Kidney glomerular epithelial cell (primary cell): ENCODE measurements around the gene VSX2.

Source experiments
- DNase-seq: peaks from one replicate; lab custom pipeline; 2025; lab: John Stamatoyannopoulos, UW

Gene VSX2

DNA sequence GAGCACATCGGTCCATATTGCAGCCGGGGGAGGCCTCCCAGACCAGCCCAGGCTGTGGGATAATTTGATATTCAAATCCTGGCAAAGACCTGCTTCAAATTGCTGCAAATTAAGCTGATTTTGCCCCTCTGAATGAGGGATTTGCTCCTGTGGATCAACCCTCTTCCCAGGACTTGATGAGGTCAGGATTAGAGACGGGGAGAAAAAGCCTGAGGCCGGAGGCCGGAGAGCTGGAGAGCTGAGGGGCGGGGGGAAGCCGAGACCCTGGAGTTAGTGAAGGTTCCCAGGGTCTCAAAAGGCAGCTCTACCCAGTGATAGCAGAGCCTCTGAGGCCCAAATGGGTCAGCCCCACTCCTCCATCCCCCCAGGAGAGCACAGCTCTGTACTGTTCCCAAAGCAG lies 17.5 kb upstream of the VSX2 start:
- DNase-seq, result no peak

DNA sequence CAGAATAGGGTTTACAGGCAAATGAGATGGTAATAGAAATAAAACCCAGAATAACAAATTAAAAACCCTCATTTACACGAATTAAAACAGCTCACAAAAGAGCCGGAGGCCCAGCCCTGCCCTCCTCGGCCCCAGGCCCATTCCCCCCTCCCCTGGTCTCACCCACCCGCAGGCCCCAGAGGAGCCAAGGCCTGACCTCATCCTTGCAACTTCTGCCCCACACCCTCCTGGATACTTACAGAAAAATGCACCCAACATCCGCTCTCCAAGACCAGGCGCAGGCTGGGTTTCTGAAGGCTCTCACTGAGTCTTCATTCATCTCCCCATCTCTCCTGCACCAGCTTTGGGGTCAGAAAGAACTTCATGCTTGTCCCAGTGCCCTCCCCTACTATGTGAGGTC lies 16.2 kb upstream of the VSX2 start:
- no peak for DNase-seq

DNA sequence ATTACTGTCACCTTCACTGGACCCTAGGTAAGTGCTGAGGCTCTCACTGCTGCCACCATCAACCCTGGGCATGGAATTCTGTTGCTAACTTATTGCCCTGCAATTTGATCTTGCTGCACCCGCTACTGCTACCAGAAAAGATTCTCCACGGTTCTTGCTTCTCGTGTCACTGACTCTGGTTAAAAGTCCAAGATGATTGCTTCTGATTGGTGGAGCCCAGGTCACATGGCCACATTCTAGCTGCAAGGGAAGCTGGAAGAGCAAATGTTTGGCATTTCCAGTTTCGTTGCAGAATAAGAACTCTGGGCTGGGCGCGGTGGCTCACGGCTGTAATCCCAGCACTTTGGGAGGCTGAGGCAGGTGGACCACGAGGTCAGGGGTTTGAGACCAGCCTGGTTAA lies 7.5 kb upstream of the VSX2 start:
- DNase-seq, result no peak

DNA sequence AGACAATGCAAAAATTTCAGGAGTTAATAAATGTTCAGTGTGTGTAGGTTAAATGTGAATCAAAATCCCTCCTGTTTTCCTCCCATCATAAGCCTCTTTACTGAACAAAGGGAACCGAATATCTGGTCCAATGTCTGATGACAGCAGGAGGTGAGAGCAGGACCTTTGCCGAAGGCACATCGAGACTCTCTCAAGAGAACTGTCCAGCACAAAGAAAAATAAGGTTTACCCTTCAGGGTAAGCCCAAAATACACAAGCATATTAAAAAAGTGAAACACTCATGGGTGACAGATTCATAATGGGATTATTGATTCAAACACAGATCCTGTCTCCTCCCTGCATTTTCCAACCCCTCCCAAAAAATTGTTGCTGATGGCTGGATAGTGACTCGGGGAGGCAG lies 4.2 kb upstream of the VSX2 start:
- no peak for DNase-seq

DNA sequence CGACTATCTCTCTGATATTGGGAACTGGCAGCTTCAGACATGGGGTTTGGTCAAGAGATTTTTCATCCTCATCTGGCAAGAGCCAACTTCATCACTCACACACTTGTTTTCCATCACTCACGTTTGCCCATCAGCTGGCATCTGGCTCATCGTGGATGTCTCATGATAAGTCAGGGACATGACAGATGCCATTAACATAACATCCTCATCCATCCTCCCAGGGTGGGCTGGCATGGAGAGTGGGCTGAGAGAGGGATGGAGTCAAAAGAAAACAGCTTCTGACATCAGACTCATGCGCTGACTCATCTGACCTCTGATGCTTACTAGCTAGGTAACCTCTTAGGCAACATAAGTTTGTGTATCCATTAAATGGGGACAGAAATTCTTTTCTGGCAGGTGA lies 1.8 kb upstream of the VSX2 start:
- DNase-seq, result no peak

DNA sequence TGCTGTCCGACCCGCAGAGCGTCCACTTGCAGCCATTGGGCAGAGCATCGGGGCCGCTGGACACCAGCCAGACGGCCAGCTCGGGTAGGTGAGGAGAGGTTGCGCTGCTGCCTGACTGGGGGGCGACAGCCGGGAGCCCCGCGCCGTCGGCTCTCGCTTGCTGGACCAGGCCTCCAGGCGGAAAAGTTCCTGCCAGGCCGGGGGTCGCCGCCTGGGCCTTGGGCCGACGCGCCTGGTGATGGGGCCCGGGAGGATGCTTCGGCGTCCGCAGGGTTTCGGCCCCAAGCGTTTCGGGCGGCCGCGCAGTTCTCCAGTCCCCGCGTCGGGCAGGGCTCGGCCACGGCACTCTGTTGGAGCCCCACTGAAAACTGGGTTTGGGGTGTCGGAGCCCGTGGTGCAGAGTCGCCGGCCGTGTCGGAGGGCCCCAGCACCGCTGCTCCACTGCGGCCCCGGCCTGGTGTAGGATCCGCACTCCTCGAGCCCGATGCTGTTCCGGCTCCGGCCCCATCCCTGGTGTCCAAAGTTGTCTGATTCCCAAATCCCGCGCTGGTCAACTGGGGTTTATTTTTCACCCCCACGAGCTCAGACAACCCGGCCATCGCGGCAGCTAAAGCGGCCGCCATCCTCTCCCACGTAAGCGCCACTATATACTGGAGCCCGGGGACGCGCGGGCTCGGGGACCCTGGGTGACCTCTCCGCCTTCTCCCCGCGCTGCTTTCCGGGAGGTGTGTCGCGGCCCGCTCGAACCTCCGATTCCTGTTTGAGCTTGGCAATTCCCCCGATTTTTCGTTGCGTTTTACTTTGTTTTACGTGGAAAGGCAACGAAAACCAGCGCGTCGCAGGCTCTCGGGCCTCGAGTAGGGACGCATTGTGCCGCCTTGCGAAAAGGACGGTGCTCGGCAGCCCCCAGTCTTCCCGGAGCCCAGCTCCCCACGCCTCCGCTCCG lies 872 bp downstream of the VSX2 start:
- DNase-seq, result no peak

DNA sequence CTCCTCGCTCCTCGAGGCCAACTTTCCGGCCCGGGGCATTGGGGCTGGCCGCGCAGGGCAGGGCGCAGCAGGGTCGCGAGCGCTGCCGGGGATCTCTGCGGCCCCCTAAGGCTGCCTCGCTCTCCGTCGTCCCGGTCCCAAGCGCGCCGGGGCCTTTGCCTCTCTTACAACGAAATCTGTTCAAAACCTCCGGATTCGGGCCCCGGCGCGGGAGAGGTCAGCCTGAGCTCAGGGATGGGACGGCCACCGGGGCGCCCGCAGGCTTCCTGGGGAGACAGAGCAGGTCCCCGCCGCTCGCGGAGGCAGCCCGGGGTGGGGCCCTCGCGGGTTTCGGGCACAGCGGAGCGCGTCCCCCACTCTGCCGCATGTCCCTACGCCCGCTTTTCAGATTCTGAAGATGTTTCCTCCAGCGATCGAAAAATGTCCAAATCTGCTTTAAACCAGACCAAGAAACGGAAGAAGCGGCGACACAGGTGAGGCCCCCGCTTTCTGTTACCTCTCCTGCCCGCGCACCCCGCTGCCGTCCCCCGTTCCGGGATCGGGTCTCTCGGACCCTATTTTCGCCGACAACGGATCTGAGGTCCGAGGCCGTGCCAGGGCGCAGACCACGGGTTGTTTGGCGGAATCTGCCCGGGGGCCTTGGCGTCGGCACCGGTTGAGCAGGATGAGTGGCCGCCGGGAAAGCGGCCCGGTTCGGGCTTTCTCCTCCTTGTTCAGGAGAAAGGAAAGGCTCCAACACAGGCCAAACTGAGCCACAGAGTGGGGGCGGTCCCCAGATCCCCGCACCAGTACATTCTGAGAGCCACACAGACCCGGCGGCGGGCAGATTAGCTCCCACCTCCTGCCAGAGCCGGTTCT lies 1.8 kb downstream of the VSX2 start:
- DNase-seq, result no peak

DNA sequence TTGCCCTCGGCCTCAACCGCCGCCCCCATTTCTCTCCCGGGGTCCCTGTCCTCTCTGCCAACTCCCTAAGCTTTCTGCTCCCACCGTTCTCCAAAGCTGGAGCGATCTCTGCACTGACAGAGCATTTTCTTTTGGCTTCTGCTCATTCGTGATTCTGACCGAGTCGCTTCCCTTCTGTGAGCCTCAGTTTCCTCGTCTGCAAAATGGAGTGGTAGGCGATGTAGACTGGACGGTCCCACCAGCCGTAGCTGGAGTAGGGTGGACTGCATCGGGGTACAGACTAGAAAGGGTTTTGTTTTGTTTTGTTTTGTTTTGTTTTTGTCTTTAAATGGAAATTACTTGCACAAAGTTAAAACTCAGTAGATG lies 2.4 kb downstream of the VSX2 start:
- DNase-seq, result no peak

DNA sequence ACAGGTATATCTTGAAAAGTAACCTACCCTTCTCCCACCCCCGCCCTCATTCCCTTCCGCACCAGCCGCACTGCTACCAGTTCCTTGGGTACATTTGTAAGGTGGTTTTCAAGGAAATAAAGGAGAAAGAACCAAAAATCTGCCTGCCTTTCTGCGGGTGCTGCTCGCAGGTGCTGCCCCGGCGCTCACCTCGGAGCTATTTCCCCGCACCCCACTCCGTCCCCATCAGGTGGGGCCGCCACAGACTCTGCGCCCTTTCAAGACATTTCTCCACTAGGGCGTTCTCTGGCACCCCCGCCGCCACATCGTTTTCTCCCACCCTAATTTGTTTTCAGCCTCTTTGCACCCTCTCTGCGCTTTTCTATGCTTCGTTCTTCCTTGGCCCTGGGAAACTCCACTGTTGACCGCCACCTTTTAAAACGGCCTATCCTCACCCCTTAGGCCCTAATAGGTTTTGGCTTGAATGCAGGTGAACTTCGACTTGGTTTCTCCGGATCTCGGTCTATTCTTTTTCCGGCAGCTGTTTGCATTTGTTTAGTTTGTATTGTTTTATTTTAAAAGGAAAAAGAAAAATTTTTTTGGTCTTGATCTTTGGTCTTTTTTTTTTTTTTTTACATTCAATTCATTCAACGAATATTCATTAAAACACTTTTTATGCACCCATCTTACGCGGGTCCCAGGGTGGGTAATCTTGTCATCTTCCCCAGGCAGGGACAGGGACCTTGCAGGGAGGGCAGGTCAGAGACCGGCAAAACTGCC lies 3.0 kb downstream of the VSX2 start:
- DNase-seq, result no peak

DNA sequence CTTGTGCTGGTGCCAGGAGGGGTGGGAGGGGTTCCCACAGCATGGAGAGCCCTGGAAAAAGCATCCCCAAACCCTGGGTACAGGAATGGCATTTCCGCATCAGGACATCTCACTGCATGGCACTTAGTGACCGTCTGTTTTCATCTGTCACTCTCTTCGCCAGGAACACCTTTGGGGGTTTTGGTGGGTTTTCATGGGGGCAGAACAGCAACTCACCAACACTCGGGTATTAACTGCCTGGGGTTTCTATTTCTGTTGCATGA lies 3.5 kb downstream of the VSX2 start:
- DNase-seq, result no peak

DNA sequence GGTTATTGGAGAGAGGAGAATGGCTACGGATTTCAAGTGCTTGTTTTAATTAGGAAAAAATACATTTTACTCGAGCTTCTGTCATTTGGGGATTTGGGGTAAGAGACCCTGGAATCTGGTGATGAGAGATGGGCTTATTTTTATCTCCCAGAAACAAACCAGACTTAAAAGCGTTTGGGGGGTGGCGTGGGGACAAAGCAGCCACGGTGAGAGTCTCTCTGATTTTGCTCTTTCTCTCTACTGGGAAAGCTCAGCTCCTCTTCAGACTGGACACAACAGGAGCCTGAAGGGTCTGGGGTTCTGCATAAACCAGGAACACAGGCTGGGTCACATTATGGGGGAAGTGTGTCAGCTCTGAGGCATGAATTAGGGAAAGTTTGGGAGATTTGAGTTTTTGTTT lies 3.8 kb downstream of the VSX2 start:
- no peak for DNase-seq

DNA sequence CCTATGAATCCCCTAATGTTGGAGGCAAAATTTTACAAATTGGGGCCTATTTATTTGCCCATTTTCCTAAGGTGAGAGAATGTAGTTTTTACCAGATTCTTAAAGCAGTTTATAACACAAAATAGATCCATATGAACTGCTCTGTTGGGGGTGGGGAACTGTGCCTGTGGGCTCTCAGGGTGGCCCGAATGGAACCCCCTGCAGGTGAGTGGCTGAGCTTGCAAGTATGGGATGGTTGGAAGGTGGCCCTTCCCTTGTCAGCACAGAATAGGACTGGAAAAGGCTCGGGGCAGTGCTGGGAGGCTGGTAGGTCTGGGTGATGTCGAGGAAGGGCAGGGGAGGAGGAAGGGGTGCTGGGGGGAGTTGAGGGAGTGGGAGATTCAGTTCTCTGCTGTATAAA lies 4.9 kb downstream of the VSX2 start:
- DNase-seq, result no peak

DNA sequence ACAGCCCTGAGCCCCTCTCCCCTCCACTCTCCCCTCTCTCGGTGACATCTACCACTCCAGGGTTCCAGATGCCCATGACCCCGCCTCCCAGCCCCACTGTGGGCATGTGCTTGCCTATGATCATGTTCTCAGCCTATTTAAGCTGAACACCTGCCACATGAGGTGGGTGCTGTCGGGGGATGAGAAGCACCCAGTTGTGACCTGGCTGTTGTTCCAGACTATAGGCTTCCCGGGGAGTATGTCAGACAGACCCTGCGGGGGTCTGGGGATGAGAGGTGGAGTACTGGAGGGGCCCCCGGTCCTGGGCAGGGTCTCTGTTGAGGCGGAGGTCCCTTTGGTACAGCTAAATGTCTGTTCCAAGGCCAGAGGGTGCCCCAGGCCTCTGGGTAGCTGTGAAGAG lies 6.0 kb downstream of the VSX2 start:
- DNase-seq, result no peak

DNA sequence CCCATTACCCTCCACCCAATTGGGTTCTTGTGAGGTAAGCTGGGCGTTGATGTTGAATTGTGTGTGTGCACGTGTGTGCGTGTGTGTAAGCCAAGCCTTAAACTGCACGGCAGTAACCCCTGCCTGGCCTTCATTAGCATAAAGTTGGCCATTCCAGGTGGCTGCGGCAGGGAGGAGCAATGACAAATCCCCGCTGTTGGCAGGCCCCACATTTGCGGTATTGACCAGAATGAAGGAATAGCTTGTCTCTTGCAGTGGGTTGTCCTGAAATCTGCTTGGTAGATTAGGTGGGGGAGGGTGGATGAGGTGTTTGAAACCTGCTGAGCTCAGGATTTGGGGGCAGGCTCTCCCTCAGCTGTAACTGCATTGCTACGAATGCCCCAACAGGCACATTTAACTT lies 7.3 kb downstream of the VSX2 start:
- DNase-seq, result no peak

DNA sequence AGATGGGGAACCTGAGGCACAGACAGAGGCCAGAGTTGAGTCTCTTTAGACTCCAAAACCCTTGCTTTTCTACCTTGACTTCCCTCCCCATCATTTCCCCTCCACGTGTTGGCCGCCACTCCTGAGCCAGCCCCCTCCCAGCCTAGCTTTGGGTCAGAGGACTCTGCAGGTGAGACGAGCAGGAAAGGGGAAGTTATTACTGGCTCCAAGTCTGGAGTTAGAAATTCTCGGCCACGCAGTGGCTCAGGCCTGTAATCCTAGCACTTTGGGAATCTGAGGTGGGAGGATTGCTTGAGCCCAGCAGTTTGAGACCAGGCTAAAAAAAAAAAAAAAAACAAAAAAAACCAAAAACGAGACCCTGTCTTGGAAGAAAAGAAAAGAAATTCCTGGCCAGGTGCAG lies 8.8 kb downstream of the VSX2 start:
- no peak for DNase-seq

DNA sequence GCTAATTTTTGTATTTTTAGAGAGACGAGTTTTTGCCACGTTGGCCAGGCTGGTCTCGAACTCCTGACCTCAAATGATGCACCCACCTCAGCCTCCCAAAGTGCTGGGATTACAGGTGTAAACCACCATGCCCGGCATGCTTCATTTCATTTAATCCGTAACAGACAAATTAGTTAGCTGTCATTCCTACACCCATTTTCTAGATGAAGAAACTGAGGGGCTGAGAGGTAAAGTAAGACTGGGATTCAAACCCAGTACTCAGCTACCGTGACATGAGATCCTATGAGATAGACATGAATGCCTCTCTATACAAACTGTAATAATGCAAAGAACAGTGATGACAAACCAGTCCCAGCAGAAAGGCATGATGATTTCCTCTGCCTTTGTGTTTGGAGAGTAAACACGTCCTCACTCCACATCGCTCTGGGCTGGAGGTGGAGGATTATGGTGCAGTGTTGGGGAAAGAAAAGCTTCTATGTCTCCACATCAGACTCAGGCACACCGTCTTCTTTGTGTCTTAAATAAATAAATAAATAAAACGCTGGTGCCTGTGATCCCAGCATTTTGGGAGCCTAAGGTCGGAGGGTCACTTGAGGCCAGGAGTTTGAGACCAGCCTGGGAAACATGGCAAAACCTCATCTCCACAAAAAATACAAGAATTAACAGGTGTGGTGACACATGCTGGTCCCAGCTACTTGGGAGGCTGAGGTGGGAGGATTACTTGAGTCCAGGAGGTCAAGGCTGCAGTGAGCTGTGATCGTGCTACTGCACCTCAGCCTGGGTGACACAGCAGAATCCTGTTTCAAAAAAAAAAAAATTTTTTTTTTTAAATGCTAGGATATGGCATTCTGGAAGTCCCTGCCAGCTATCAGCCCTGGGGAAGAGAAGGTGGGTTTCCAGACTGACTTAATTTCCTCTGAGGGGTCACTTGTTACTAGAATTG lies 10.5 kb downstream of the VSX2 start:
- DNase-seq, result no peak

DNA sequence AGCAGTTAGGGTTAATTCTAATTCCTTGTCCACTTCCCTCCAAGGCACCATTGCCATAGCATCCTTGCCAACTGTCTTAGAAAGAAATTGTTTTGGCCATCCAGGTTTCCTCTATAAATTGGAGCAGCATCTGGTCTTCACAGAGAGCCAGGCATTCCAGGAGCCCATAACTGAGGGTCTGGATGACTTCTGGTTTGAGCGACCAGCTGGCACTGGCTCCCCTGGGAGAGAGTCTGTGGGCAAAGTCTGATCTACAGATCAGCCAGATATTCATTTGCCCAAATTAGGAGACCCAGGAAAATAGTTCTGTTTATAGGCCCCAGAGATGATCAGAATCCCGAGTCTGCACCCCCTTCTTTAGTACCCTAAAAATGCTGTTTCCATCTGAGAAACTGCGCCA lies 16.0 kb downstream of the VSX2 start:
- no peak for DNase-seq

DNA sequence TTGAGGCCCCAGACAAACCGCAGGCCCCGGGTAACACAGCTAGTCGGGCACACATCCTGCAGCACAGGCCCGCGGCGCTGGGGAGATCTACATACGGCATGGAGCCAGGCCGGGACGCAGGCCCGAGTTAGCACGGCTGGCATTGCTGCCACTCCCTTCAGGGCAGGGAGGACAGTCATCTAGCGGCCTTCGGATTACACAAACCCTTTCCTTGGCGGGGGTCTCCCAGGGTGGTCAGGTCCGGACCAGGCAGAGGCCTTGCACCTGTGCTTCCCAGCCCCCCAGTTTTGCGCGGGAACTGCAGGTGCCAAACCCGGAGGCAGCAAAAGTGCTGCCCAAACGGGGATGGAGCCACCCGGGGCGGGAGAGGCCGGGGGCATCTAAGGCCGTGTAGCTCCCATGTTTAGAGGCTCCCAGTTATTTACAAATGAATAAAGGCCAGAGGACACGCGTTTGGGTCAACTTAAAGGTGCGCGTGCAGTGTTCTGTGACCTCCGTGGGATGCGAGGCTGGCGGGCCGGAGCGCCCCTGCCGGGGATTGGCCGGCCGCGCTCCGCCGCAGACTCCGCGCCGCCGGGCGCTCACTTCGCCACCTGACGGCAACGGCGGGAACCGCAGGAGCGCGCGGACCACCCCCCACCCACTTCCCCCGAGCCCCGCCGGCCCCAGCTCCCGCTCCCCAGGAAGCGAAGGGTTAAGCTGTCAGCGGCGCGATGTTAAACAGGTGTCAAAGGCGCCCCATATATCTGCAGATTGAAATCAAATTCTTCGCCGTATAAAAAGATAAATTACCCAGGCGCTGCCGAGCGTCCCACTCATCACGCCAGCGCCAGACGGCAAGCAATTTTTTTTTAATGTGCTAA lies 18.1 kb downstream of the VSX2 start:
- DNase-seq, result no peak

DNA sequence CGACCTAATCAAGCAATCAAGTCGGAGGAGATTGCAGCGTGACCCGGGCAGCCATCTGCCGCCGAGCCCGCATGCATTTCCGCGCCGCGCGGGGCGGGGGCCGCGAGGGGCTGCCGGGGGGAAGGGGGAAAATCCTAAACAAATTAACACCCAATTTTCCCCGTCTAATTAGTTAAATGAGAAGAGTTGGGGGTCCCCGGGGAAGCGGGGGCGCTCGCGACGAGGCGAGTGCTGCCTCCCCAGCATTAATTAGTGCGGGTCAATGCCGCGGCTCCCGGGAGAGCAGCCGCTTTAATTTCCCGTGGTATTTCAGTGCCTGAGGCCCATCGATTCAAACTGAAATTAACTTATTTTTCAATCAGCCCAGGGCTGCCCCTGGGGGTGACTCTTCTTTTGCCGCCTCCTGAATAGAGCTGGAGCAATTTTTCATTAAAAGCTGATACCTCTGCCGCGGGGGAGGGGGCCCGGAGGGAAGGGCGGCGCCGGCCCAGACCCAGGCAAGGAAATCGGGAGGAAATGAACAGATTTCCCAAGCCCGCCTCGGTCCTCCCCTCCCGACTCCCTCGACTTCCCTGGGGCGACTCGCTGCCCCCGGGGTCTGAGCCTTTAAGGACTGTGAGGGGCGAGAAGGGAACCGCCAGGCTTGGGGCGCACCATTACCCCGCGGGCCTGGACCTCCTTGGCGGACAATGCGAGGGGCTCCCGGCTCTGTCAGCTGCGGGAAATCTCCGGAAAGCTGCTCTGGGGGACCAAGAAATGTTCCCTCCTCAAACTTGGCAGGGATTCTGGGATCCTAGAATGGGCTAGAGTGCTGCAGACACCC lies 18.9 kb downstream of the VSX2 start:
- DNase-seq, result no peak

DNA sequence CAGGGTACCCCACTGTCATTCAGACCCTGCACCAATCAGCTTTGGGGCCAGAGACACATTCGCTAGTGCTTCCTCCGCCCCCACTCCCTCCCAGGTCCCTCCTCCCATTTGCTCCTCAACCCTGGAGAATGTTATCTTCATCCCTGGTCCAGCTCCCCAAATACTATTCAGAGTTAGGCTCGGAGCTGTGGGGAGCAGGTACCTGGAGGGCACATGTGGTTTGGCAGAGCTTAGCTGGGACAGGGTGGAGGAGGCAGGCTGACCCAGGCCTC lies 19.5 kb downstream of the VSX2 start:
- no peak for DNase-seq
